HEK293T (cell line): ENCODE measurements around the gene EIF1.

Experiments
- CTCF ChIA-PET: fragments of 350-600 bp; formaldehyde crosslinking; extraction: SDS; loops from one replicate; lab custom pipeline; 2021; ENCODE audit warnings: antibody characterized with exemption, inconsistent platforms; lab: Yijun Ruan, JAX
- POLR2A ChIA-PET: fragments of 350-600 bp; formaldehyde crosslinking; extraction: SDS; loops from one replicate; lab custom pipeline; 2020; ENCODE audit warnings: antibody characterized with exemption, inconsistent platforms; lab: Yijun Ruan, JAX
- DNase-seq: peaks from one replicate; pipeline ENCODE4 v3.0.0; 2012; ENCODE audit warnings: mixed read lengths; ENCODE audit errors: extremely low spot score
- ARNT ChIP-seq: fragments of 450-650 bp; IDR thresholded peaks from 2 replicates; pipeline ENCODE4 v1.6.1; 2017; ENCODE audit warnings: mild to moderate bottlenecking
- BHLHE40 ChIP-seq: fragments of 450-650 bp; IDR thresholded peaks from 2 replicates; pipeline ENCODE4 v1.6.1; 2016; ENCODE audit warnings: mild to moderate bottlenecking, moderate library complexity, borderline replicate concordance
- CTBP1 ChIP-seq: fragments of 450-650 bp; IDR thresholded peaks from 2 replicates; pipeline ENCODE4 v1.6.1; 2016; ENCODE audit warnings: borderline replicate concordance
- ELF4 ChIP-seq: fragments of 450-650 bp; IDR thresholded peaks from 2 replicates; pipeline ENCODE4 v1.6.1; 2017; ENCODE audit warnings: antibody characterized with exemption
- FOXA1 ChIP-seq: fragments of 450-650 bp; IDR thresholded peaks from 2 replicates; pipeline ENCODE4 v1.6.1; 2016; ENCODE audit warnings: mild to moderate bottlenecking
- FOXK2 ChIP-seq: fragments of 450-650 bp; IDR thresholded peaks from 2 replicates; pipeline ENCODE4 v1.6.1; 2016; ENCODE audit warnings: mild to moderate bottlenecking
- FOXM1 ChIP-seq: fragments of 450-650 bp; IDR thresholded peaks from 2 replicates; pipeline ENCODE4 v1.6.1; 2017; ENCODE audit warnings: mild to moderate bottlenecking, borderline replicate concordance
- HDGF ChIP-seq: fragments of 450-650 bp; IDR thresholded peaks from 2 replicates; pipeline ENCODE4 v1.6.1; 2017; ENCODE audit warnings: antibody characterized with exemption, borderline replicate concordance
- L3MBTL2 ChIP-seq: fragments of 450-650 bp; conservative IDR thresholded peaks from 2 replicates; pipeline ENCODE4 v1.6.1; 2016; ENCODE audit warnings: mild to moderate bottlenecking
- LEF1 ChIP-seq: fragments of 450-650 bp; IDR thresholded peaks from 2 replicates; pipeline ENCODE4 v1.6.1; 2017; ENCODE audit warnings: mild to moderate bottlenecking, borderline replicate concordance
- NFRKB ChIP-seq: fragments of 450-650 bp; IDR thresholded peaks from 2 replicates; pipeline ENCODE4 v1.6.1; 2016; ENCODE audit warnings: mild to moderate bottlenecking, moderate library complexity
- PKNOX1 ChIP-seq: fragments of 450-650 bp; IDR thresholded peaks from 2 replicates; pipeline ENCODE4 v1.6.1; 2016
- SP1 ChIP-seq: fragments of 450-650 bp; IDR thresholded peaks from 2 replicates; pipeline ENCODE4 v1.6.1; 2017
- SUZ12 ChIP-seq: fragments of 450-650 bp; IDR thresholded peaks from 2 replicates; pipeline ENCODE4 v1.6.1; 2016; ENCODE audit warnings: mild to moderate bottlenecking
- TARDBP ChIP-seq: fragments of 450-650 bp; IDR thresholded peaks from 2 replicates; pipeline ENCODE4 v1.6.1; 2016
- ZNF384 ChIP-seq: fragments of 450-650 bp; IDR thresholded peaks from 2 replicates; pipeline ENCODE4 v1.6.1; 2016

The EIF1 gene

GRCh38 chr17:41660221-41660711, 28.4 kb upstream of the EIF1 start:
- ChIA-PET CTCF (interaction anchor here (0.6 to 5.2 kb wide), 7 partner anchors 9 to 330 kb away, joined by 3 to 83 read pairs (median 6); no protein-coding TSS in a partner anchor), POLR2A (interaction anchor here (1.0 to 2.0 kb wide), 2 partner anchors 28 to 270 kb away, joined by 5 to 18 read pairs; partner anchors contain the start of genes EIF1 and ODAD4)
- no peak for DNase-seq
- TF ChIP-seq FOXM1 (no peak), CTBP1 (no peak), ARNT (no peak), ZNF384 (no peak), FOXA1 (no peak), SUZ12 (no peak), FOXK2 (no peak), PKNOX1 (no peak), SP1 (no peak), HDGF (no peak), LEF1 (no peak), TARDBP (no peak), NFRKB (no peak), L3MBTL2 (no peak)

- DNase-seq, result no peak
- ChIA-PET CTCF (interaction anchor here (0.7 to 8.3 kb wide), 22 partner anchors 10 to 845 kb away, joined by 3 to 104 read pairs (median 5); partner anchors contain the start of gene ODAD4), POLR2A (interaction anchor here (0.7 to 9.2 kb wide), 3 partner anchors 15 to 114 kb away, joined by 4 to 145 read pairs (median 9); partner anchors contain the start of gene EIF1)
- TF ChIP-seq ZNF384 (no peak), CTBP1 (no peak), SP1 (no peak), PKNOX1 (no peak), ARNT (no peak), LEF1 (no peak), ELF4 (no peak), FOXK2 (no peak), HDGF (no peak), FOXM1 (no peak)
These were observed 25.1 kb upstream of the EIF1 start for GRCh38 chr17:41663451-41664171.

- CTCF ChIA-PET, result interaction anchor here (0.8 to 8.3 kb wide), 3 partner anchors 17 to 115 kb away, joined by 3 to 104 read pairs (median 83); no protein-coding TSS in a partner anchor
- no peak for DNase-seq
- TF ChIP-seq L3MBTL2 (no peak), ELF4 (no peak), NFRKB (no peak), PKNOX1 (no peak), BHLHE40 (no peak), SP1 (no peak), LEF1 (no peak), HDGF (no peak), CTBP1 (no peak), TARDBP (no peak), ARNT (no peak), SUZ12 (no peak), FOXK2 (no peak), FOXA1 (no peak)
- POLR2A ChIA-PET, result interaction anchor here (0.7 to 9.2 kb wide), 2 partner anchors 15 to 26 kb away, joined by 4 to 145 read pairs; partner anchors contain the start of gene EIF1
These were observed 24.6 kb upstream of the EIF1 start for GRCh38 chr17:41664172-41664457.

GRCh38 chr17:41664587-41665565, 23.8 kb upstream of the EIF1 start:
- DNase-seq, result no peak
- POLR2A ChIA-PET, result interaction anchor here (0.6 to 9.2 kb wide), 16 partner anchors 12 to 334 kb away, joined by 3 to 145 read pairs (median 3); partner anchors contain the start of gene EIF1
- CTCF ChIA-PET, result interaction anchor here (0.6 to 8.3 kb wide), 24 partner anchors 9 to 943 kb away, joined by 3 to 104 read pairs (median 4); partner anchors contain the start of genes EIF1 and JUP
- TF ChIP-seq FOXA1, result no peak
- TF ChIP-seq LEF1, result no peak
- no peak for TF ChIP-seq ELF4
- no peak for TF ChIP-seq SP1
- no peak for TF ChIP-seq ARNT

- POLR2A ChIA-PET, result interaction anchor here (0.6 to 9.2 kb wide), 16 partner anchors 11 to 335 kb away, joined by 3 to 145 read pairs (median 3); partner anchors contain the start of gene EIF1
- CTCF ChIA-PET, result interaction anchor here (0.5 to 8.3 kb wide), 24 partner anchors 10 to 264 kb away, joined by 3 to 104 read pairs (median 4); partner anchors contain the start of genes EIF1 and JUP
- TF ChIP-seq LEF1 (no peak), HDGF (no peak), ELF4 (no peak), SUZ12 (no peak), ARNT (0 out of 2 replicates have a peak, but pooled peaks have one; percentile 14), PKNOX1 (no peak), FOXK2 (no peak), L3MBTL2 (peak; percentile 54; the same call in 1 of the 2 replicates)
- DNase-seq, result peak; percentile 97
These were observed 23.0 kb upstream of the EIF1 start for GRCh38 chr17:41665566-41666236.
